Neural progenitor cell (in vitro differentiated cells): ENCODE results near the gene RPL39L.

Experiments used
- CTCF ChIP-seq: fragments of 200-600 bp; sonication (generic); IDR thresholded peaks from 2 replicates; pipeline ENCODE4 v1.5.1; 2017; ENCODE audit warnings: antibody characterized with exemption, mild to moderate bottlenecking
- EZH2 ChIP-seq: fragments of 200-600 bp; sonication (generic); IDR thresholded peaks from 2 replicates; pipeline ENCODE4 v1.6.1; 2017; ENCODE audit warnings: antibody characterized with exemption, mild to moderate bottlenecking, moderate library complexity

GRCh38 chr3:187085933-187086332, 53.4 kb downstream of the RPL39L start:
- TF ChIP-seq CTCF = no peak
- TF ChIP-seq EZH2 = no peak
